ENCODE results near the gene SLC26A3. TPM values are rescaled to one million over a fixed set of nuclear protein-coding genes. Genes with fewer than 3 reads are reported as not detected.

SLC26A3 gene
- total RNA-seq, 1 donor from 2014 or later: not detected

DNA sequence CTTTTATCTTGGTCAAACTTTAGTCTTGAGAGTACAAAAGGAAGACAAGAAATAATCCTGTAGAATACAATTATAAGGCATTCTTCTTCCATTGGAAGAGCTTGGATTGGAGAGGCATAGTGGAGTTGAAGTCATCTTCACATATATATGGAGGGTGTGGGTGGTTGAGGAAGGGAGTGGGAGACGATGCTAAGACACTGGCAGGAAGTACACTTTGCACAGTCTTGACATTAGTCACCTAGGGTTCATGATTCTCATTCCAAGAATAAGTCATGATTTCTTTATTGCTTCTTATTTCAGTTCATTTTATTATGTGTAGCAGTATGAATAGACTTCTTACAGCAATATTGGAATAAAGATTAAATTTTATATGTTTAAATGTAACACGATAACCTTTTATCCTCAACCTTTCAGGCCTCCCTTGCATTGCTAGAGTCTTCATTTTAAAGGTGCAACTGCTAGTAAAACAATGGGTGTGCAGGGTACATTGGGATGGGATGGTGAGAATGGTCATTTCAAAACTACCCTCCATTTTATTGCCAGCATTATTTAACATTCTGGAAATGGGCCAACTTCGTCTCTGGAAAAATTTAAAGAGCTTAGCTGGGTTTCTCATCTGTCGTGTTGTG is 12.3 kb upstream of the SLC26A3 start:
- DNase-seq: peak; percentile 8

GRCh38 chr7:107813524-107813923 is 10.5 kb upstream of the SLC26A3 start:
- no peak for DNase-seq

GRCh38 chr7:107811934-107812333 is 8.9 kb upstream of the SLC26A3 start:
- no peak for DNase-seq

DNA sequence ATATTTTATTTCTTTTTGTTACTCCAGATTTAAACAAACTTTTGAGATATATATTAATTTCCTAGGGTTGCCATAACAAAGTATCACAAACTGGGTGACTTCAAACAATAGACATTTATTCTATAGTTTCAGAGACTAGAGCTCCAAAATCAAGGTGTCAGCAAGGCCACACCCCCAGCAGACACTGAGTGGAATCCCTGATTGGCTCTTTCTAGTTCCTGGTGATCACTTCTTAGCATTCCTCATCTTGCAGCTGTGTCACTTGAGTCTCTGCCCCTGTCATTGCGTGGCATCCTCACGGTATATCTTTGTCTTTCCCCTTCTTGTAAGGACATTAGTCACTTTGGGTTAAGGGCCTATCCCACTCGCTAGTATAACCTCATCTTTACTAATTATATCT is 7.6 kb upstream of the SLC26A3 start:
- no peak for DNase-seq

DNA sequence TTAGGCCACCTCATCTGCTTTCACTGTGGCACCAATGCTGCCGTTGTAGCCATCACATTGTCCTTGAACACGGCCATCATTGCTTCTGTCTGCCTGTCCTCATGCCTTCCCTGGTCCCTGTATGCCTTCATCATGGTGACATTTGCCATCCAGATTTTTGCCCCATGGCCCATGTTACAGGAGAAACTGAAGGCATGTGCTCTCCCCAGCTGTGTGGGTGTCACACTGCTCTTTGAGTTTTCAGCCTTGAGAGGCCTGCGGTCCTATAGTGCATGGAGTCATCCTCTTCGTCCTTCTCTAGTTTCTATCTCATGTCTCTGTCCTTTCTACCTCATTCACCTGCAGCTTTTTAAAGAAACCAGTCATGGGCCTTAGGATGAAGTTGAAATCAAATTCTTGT is 6.2 kb upstream of the SLC26A3 start:
- no peak for DNase-seq

GRCh38 chr7:107799647-107800264 is 3.3 kb downstream of the SLC26A3 start:
- DNase-seq: no peak

DNA sequence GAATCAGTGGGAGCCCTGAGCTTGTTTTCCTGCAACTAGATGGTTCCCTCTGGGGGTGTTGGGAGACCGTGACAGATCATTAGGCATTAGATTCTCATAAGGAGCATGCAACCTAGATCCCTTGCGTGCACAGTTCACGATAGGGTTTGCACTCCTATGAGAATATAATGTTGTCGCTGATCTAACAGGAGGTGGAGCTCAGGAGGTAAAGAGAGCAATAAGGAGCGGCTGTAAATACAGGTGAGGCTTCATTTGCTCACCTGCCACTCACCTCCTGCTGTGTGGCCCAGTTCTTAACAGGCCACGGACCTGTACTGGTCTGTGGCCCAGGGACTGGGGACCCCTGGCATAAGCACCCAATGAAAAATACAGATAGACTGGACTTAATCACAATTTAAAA is 10.7 kb downstream of the SLC26A3 start:
- no peak for DNase-seq

DNA sequence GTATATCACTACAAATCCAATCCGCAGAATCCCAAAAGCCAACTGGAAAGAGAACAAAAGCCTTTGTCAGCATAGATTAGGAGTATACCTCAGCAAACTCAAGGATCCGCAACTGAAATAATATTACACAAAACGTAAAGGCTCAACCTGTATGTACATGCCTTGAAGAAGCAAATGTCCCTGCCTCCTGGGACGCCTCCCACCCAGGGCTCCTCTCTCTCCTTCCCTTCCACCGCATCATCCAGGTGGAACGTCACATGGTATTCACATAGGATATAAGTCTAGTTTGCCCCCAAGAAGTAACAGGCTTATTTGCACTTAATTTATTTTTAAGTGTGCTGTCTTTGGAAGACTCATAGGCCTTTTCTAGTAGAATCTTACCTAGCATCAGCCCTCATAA is 13.4 kb downstream of the SLC26A3 start:
- DNase-seq: no peak

DNA sequence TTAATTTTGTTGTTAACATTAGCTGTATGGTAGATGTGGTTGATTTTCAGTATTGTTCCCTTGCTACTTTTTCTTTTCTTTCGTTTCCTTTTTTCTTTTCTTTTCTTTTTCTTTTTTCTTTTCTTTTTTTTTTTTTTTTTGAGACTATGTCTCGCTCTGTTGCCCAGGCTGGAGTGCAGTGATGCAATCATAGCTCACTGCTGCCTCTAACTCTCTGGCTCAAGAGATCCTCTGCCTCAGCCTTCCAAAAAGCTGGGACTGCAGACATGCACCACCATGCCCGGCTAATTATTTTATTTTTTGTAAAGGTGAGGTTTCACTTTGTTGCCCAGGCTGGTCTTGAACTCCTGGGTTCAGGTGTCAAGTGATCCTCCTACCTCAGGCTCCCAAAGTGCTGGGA is 14.4 kb downstream of the SLC26A3 start:
- DNase-seq: no peak

GRCh38 chr7:107788216-107788615 is 14.8 kb downstream of the SLC26A3 start:
- no peak for DNase-seq

DNA sequence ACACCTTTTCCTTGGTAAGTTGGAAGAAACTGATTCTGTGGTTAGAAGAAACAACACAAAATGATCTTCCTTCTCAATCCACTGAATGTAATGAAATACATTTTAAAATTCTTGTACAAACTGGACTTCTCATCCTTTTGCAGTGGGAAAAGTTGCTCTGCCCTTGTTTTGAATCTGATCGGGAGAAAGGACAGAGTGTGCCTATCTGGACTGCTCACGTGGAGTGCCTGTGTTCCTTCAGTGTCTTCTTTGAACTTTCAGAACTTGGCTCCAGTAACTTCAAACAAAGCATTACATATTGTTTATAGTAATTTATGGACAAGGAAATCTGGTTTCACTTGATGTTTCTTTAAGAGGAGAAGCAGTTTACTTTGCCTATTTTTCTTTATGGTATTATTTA is 17.1 kb downstream of the SLC26A3 start:
- no peak for DNase-seq

- no peak for DNase-seq
Measured at GRCh38 chr7:107785170-107785569, 17.9 kb downstream of the SLC26A3 start.

- no peak for DNase-seq
Measured at GRCh38 chr7:107783648-107784047, 19.4 kb downstream of the SLC26A3 start.

GRCh38 chr7:107782374-107782773 is 20.6 kb downstream of the SLC26A3 start:
- no peak for DNase-seq

DNA sequence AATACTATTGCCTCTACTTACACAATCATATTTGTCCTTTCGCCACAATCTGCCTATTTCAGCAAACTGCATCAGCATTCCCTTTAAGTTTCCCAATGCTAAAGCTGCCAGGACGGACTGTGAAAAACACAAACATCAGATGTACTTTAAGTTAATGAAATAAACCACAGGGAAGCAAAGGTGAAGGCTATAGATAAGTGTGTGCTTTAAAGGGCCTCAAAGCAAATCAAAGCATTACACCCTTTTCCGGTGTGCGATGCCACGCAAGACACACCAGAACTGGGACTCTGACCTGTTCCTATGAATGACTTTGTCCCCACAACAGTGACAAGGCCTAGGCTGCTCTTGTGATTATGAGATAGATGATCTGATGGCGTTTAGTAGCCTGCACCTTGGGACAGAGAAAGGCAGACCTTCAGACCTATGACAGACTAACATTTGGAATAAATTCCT is 23.4 kb downstream of the SLC26A3 start:
- no peak for DNase-seq

DNA sequence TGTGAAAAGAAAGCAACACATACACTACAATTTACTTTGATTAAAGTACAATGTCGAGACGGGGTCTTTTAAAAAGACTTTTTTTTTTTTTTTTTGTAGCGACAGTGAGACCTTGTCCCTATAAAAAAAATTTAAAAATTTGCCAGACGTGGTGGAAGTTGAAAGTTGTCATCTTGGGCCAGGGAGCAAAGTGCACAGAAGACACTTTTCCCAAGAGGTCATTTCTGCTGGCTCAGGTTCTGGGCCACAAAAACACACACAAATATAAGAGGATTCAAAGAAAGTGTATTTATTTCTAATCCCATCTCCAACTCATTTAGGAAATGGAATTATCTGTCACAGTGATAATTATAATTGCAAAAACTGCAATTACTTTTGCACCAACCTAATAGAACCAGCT is 24.7 kb downstream of the SLC26A3 start:
- no peak for DNase-seq

DNA sequence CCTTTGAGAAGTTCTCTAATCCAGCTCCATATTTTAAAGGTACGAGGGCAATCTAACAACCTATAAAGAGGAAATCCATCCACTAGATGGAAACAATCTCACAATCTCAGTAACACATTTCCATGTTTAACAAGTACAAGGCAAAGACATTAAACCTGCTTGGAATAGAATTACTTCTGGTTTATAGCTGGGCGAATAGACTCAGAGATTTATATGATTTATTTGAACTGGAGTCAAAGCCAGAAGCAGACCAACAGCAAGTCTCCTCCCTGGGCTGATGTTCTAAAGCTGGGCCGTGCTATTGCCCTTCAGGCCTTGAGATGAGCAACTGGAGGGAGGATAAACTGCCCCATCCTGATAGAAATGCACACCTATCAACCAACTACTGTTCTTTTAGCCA is 25.3 kb downstream of the SLC26A3 start:
- no peak for DNase-seq

DNA sequence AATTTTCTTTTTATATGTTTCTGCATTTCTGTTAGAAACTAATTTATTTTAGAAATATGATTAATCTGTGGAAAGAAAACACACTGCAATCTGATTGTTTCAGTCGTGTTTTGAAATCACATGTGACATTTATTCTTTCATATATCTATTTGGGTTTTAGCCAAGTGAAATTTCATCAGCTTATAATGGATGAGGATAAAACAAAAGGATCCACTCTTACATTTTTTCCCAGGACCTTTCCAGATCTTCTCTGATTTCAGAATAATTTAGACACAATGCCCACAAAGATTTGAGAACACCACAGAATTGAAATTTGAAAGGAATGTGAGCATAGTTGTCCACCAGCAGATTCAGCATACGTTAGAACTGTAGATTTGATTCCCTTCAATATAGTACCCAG is 30.0 kb downstream of the SLC26A3 start:
- no peak for DNase-seq

DNA sequence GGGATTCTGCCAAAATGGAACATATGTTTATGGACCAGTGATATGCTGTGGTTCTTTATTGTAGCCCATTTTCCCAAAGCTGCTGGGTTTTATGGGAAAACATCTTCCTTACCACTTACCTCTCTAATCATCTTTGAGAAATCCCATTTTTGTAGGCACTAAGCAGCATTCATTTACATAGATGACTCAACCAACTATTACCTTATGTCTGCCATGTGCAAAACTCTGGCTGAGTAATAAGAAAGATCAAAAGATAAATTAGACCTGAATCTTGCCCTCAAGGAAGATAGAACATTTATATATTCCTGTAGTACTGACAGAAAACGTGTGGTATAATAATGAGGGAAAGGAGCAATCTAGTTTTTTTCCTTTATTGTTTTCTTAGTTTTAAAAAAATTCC is 34.8 kb downstream of the SLC26A3 start:
- DNase-seq: no peak

DNA sequence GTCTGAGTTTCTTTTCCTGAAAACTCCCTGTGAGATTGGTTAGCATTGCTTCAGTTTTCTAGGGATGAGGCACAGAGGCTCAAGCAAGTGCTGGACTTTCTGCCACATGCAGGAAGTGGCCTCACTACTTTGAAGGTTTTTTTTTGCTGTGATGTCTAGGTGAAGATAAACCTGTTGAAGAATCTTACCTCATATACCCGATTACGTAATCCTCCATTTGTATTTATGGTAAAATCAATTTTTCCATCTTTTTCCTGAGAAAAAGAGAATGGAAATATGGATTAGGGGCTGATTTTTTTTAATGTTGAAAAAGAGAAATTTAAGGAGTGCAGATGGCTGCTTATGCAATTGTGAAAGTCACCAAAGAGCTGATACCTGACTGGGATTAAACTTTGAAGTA is 35.6 kb downstream of the SLC26A3 start:
- no peak for DNase-seq

GRCh38 chr7:107758667-107759066 is 44.4 kb downstream of the SLC26A3 start:
- DNase-seq: no peak

- no peak for DNase-seq
Measured at GRCh38 chr7:107754642-107755041, 48.4 kb downstream of the SLC26A3 start.

DNA sequence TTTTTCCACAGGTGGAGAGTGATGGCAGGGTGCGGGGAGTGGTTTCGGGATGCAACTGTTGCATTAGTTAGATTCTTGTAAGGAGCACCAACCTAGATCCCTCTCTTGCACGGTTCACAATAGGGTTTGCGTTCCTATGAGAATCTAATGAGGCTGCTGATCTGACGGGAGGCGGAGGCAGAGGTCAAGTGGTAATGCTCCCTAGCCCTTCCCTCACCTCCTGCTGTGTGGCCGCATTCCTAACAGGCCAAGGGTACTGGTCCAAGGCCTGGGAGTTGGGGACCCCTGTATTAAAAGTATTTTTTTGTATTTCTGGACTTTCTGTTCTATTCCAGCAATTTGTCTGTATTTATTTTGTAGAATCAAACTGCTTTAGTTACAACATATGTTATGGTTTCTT is 51.9 kb downstream of the SLC26A3 start:
- DNase-seq: no peak

- DNase-seq: peak; percentile 55
Measured at GRCh38 chr7:107746006-107746405, 57.0 kb downstream of the SLC26A3 start.

- no peak for DNase-seq
Measured at GRCh38 chr7:107744345-107744750, 58.7 kb downstream of the SLC26A3 start.
